NCI-H774 (cell line): ENCODE measurements around the gene TTC38.

Experiments used
- DNase-seq: peaks from one replicate; lab custom pipeline; 2025; lab: John Stamatoyannopoulos, UW

The TTC38 gene

GRCh38 chr22:46278656-46279645 is 11.1 kb downstream of the TTC38 start:
- DNase-seq = no peak

- DNase-seq = no peak
These were observed 12.4 kb downstream of the TTC38 start for GRCh38 chr22:46280063-46280817.

- no peak for DNase-seq
These were observed 13.3 kb downstream of the TTC38 start for GRCh38 chr22:46280999-46281623.

- no peak for DNase-seq
These were observed 14.3 kb downstream of the TTC38 start for GRCh38 chr22:46281866-46282678.

GRCh38 chr22:46286006-46286405 is 18.2 kb downstream of the TTC38 start:
- no peak for DNase-seq

- DNase-seq = no peak
These were observed 19.4 kb downstream of the TTC38 start for GRCh38 chr22:46286941-46287872.

GRCh38 chr22:46287873-46288751 is 20.3 kb downstream of the TTC38 start:
- DNase-seq = no peak

GRCh38 chr22:46288846-46289243 is 21.0 kb downstream of the TTC38 start:
- DNase-seq = no peak

GRCh38 chr22:46289244-46289891 is 21.6 kb downstream of the TTC38 start:
- DNase-seq = no peak

GRCh38 chr22:46290121-46290842 is 22.5 kb downstream of the TTC38 start:
- DNase-seq = no peak

GRCh38 chr22:46290843-46291785 is 23.3 kb downstream of the TTC38 start:
- DNase-seq = no peak

- no peak for DNase-seq
These were observed 24.4 kb downstream of the TTC38 start for GRCh38 chr22:46292173-46292572.

GRCh38 chr22:46292732-46293131 is 24.9 kb downstream of the TTC38 start:
- DNase-seq = no peak

GRCh38 chr22:46293577-46294260 is 25.9 kb downstream of the TTC38 start:
- no peak for DNase-seq

- DNase-seq = no peak
These were observed 27.0 kb downstream of the TTC38 start for GRCh38 chr22:46294784-46295183.

- no peak for DNase-seq
These were observed 27.6 kb downstream of the TTC38 start for GRCh38 chr22:46295277-46295971.
